GM10248 (cell line): ENCODE data around the gene PTGFR.

Experiments
- CTCF ChIA-PET: fragments of 300-600 bp; sonication (Branson Sonifier 250); formaldehyde crosslinking; extraction: SDS; loops from one replicate; lab custom pipeline; 2021; ENCODE audit warnings: antibody characterized with exemption; lab: Yijun Ruan, JAX
- POLR2A ChIA-PET: fragments of 350-650 bp; sonication (Branson Sonifier 250); formaldehyde crosslinking; extraction: SDS; loops from one replicate; lab custom pipeline; 2020; ENCODE audit warnings: antibody characterized with exemption; lab: Yijun Ruan, JAX
- DNase-seq: peaks from one replicate; pipeline ENCODE4 v3.0.0; 2012; ENCODE audit errors: extremely low spot score
- TF ChIP-seq, protein P1 (sequence below): IDR thresholded peaks from 2 replicates; pipeline ENCODE4 v1.5.1; 2012; ENCODE audit warnings: mild to moderate bottlenecking, low read depth; ENCODE audit errors: extremely low read depth, missing control alignments, control extremely low read depth

Gene PTGFR, protein sequence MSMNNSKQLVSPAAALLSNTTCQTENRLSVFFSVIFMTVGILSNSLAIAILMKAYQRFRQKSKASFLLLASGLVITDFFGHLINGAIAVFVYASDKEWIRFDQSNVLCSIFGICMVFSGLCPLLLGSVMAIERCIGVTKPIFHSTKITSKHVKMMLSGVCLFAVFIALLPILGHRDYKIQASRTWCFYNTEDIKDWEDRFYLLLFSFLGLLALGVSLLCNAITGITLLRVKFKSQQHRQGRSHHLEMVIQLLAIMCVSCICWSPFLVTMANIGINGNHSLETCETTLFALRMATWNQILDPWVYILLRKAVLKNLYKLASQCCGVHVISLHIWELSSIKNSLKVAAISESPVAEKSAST

DNA sequence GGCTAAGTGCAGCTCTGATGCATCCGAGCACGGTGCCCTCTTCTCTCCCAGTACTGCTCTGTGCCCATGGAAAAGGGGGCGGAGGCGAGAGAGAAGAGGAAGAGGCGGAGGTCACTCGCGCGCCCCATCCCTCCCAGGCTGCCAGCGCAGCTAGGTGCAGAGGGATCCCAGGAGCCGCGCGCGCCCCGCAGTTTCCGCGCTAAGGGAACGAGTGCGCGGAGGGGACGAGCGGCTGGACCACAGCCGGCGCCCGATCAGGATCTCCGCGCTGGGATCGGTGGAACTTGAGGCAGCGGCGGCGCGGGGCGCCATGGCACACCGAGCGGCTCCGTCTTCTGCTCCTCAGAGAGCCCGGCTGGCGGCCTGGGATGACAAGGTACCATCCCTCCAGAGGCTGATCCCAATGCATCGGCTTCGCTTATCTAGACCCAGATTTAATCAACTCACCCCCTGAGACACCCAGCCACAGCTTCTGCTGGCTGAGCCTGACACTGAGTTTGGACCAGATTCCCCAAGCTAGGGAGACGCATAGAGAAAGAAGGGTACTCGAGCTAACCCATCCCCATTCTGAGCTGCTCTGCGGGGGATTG lies at the start of gene PTGFR:
TSS of gene PTGFR (plus strand) at position 114 of the 590 bp plus-strand sequence. CDS start 1,770 bp downstream, outside the sequence.
- CTCF ChIA-PET: interaction anchor here (1.5 kb wide), 1 partner anchor 10 kb away, joined by 5 read pairs; no protein-coding TSS in a partner anchor
- TF ChIP-seq, protein P1, sequence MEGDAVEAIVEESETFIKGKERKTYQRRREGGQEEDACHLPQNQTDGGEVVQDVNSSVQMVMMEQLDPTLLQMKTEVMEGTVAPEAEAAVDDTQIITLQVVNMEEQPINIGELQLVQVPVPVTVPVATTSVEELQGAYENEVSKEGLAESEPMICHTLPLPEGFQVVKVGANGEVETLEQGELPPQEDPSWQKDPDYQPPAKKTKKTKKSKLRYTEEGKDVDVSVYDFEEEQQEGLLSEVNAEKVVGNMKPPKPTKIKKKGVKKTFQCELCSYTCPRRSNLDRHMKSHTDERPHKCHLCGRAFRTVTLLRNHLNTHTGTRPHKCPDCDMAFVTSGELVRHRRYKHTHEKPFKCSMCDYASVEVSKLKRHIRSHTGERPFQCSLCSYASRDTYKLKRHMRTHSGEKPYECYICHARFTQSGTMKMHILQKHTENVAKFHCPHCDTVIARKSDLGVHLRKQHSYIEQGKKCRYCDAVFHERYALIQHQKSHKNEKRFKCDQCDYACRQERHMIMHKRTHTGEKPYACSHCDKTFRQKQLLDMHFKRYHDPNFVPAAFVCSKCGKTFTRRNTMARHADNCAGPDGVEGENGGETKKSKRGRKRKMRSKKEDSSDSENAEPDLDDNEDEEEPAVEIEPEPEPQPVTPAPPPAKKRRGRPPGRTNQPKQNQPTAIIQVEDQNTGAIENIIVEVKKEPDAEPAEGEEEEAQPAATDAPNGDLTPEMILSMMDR: no peak
- no peak for DNase-seq

GRCh38 chr1:78441921-78442320 lies 48.9 kb upstream of the PTGFR start:
- TF ChIP-seq, protein P1: no peak
- DNase-seq: no peak
- POLR2A ChIA-PET: no interaction called here
- CTCF ChIA-PET: no interaction called here

More for the DNA sequence above, at the start of gene PTGFR:
- POLR2A ChIA-PET: no interaction called here

DNA sequence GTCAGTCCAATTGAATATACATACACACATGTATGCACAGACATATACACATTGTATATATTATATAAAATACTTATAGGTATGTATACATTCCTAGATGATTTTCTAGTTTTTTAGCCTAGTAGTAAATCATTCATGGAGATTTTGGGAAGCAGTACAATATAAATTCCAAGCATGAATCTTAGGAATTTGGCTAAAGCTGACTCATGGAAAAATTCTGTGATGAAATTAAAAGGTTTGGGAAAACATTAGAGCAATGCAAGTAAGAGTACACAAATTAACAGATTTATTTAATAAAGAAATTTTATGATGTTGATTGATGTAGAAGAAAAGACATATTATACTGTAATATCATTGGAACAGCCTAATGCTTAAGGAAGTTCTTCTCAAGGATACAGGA lies 43.7 kb upstream of the PTGFR start:
- no peak for DNase-seq
- TF ChIP-seq, protein P1: no peak
- ChIA-PET CTCF (no interaction called here), POLR2A (no interaction called here)

- DNase-seq: no peak
- POLR2A ChIA-PET: no interaction called here
- CTCF ChIA-PET: interaction anchor here (1.5 to 1.8 kb wide), 3 partner anchors 11 to 31 kb away, joined by 3 to 7 read pairs (median 3); no protein-coding TSS in a partner anchor
- TF ChIP-seq, protein P1: no peak
Observed at GRCh38 chr1:78464449-78464891, 26.3 kb upstream of the PTGFR start.

DNA sequence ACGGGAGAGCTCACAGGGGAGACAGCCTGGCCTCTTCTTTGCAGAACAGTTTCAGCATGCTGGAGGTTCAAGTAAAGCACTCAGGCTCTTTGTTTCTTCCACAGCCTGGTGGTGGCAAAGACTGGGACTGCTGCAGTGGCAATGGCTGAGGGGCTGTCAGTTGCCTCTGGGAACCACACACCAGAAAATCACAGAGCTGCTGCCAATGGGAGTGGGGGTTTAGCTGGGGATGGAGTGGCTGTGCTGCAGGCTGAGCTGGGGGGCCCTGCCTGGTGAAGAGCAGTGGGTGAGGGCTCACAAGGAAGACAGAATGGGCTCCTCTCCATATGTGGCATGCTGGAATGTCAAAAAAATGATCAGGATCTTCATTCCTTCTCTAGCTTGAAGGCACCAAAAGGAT lies 25.6 kb upstream of the PTGFR start:
- TF ChIP-seq, protein P1: no peak
- CTCF ChIA-PET: interaction anchor here (1.1 to 1.8 kb wide), 4 partner anchors 11 to 58 kb away, joined by 3 to 7 read pairs (median 3); no protein-coding TSS in a partner anchor
- no peak for DNase-seq
- POLR2A ChIA-PET: no interaction called here

DNA sequence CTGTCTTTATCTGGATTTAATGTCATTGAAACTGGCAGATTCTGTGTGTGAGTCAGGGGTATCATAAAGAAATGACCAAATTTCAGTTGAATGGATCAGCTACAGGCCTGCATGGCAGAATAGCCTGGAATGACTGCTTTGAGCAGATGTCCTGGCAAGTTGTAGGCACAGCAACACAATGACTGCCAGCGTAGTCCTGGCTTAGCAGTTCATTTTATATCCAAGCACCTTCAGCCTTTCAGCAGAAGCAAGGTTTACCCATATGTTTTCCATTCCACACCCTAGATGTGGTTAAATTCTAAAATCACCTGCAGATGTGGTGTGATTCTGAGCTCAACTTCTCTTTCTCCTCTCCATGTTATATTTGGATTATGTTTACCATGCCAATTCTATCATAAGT lies 22.3 kb upstream of the PTGFR start:
- TF ChIP-seq, protein P1: no peak
- CTCF ChIA-PET: interaction anchor here (0.9 kb wide), 1 partner anchor 23 kb away, joined by 3 read pairs; no protein-coding TSS in a partner anchor

More for the DNA sequence above, 22.3 kb upstream of the PTGFR start:
- DNase-seq: no peak
- POLR2A ChIA-PET: no interaction called here
